K562 (cell line): Measurements from ENCODE around the gene WDR13. TPM values are rescaled to one million over a fixed set of nuclear protein-coding genes. Genes with fewer than 3 reads are reported as not detected.
A peak's percentile ranks its signal among the peaks of the same experiment; 100 is the strongest.

Experiments
- ATAC-seq: fragments of 200-7000 bp; cut with Tn5 transposase; 3 replicates; pipeline ENCODE4 v1.9.1; 2020; ENCODE audit warnings: moderate library complexity
- BruUV-seq: library from RNA; stranded (reverse); fragments of 400-500 nt; replicated peaks from 2 replicates; lab custom pipeline; 2021; lab: Mats Ljungman, UMichigan
- CTCF ChIA-PET: fragments of 300-600 bp; formaldehyde crosslinking; extraction: SDS; loops from one replicate; lab custom pipeline; 2021; ENCODE audit warnings: low intra/inter-chr PET ratio; lab: Yijun Ruan, JAX
- POLR2A ChIA-PET: fragments of 300-600, 350-650 bp; sonication (Branson Sonifier 250); formaldehyde crosslinking; extraction: SDS; loops from one replicate; lab custom pipeline; 2021; ENCODE audit warnings: antibody characterized with exemption, inconsistent platforms; lab: Yijun Ruan, JAX
- DNase-seq, 4 experiments: peaks; one replicate each; pipeline versions ENCODE4 v3.0.0 to v3.0.0-alpha.2; 2011 to 2018; ENCODE audit warnings: low spot score in 3 of 4, mixed read lengths in 3 of 4; ENCODE audit errors: extremely low read depth in 1 of 4
- FAIRE-seq: peaks from 2 replicates; lab custom pipeline; 2011; peaks lifted over from hg19 to GRCh38; lab: Jason Lieb, UNC
- H2AFZ ChIP-seq: 2 replicates; pipeline ENCODE4 v1.6.0; 2011; ENCODE audit warnings: low read depth, low read length, control low read depth, inconsistent platforms
- H3K27ac ChIP-seq: fragments of 200-600 bp; 3 replicates; pipeline ENCODE4 v1.8.0; 2011; ENCODE audit warnings: low read depth, mild to moderate bottlenecking, control low read depth, inconsistent platforms, low read length, moderate library complexity, mixed read lengths; ENCODE audit errors: extremely low read depth
- H3K27me3 ChIP-seq, 2 experiments: fragments of 300-600 bp in 1 of 2; 2 replicates in 1 of 2; 3 replicates in 1 of 2; pipeline versions ENCODE4 v1.6.0 to v1.8.0; 2011; ENCODE audit warnings: inconsistent platforms in 2 of 2, low read length in 2 of 2, mild to moderate bottlenecking in 1 of 2, mixed read lengths in 1 of 2, moderate library complexity in 1 of 2; ENCODE audit not compliant: control insufficient read depth in 2 of 2, insufficient read depth in 2 of 2
- H3K36me3 ChIP-seq: fragments of 300-600 bp; 3 replicates; pipeline ENCODE4 v1.8.0; 2011; ENCODE audit warnings: mild to moderate bottlenecking, low read length, inconsistent platforms; ENCODE audit not compliant: control insufficient read depth, insufficient read depth
- H3K4me1 ChIP-seq, 2 experiments: fragments of 200-600 bp in 1 of 2; replicated peaks in 1 of 2; 2 replicates in 1 of 2; 3 replicates in 1 of 2; pipeline versions ENCODE4 v1.5.1 to v1.8.0; 2011; ENCODE audit warnings: inconsistent platforms in 2 of 2, low read length in 2 of 2, mild to moderate bottlenecking in 1 of 2, mixed read lengths in 1 of 2, moderate library complexity in 1 of 2; ENCODE audit not compliant: control insufficient read depth in 2 of 2, insufficient read depth in 2 of 2
- H3K4me2 ChIP-seq: 2 replicates; pipeline ENCODE4 v1.6.1; 2011; ENCODE audit warnings: low read length, control low read depth, inconsistent platforms, mixed read lengths; ENCODE audit not compliant: insufficient read depth
- H3K4me3 ChIP-seq: fragments of 200-600 bp; sonication (generic), shearing (Covaris generic); 2 replicates; pipeline ENCODE4 v1.5.1; 2016; ENCODE audit warnings: control low read depth, inconsistent platforms
- H3K79me2 ChIP-seq: fragments of 200-600 bp; 3 replicates; pipeline ENCODE4 v1.8.0; 2011; ENCODE audit warnings: low read length, inconsistent platforms; ENCODE audit not compliant: control insufficient read depth, insufficient read depth
- H3K9ac ChIP-seq, 2 experiments: 2 replicates each; pipeline versions ENCODE4 v1.6.0 to v1.6.1; 2011; ENCODE audit warnings: low read depth in 2 of 2, low read length in 2 of 2, control low read depth in 1 of 2, inconsistent platforms in 1 of 2, mild to moderate bottlenecking in 1 of 2, mixed read lengths in 1 of 2; ENCODE audit not compliant: insufficient read depth in 1 of 2
- H3K9me1 ChIP-seq: one replicate; pipeline ENCODE4 v1.6.0; 2011; ENCODE audit warnings: inconsistent platforms, mild to moderate bottlenecking, low read length, moderate library complexity; ENCODE audit not compliant: control insufficient read depth, insufficient read depth
- H3K9me3 ChIP-seq: replicated peaks from 2 replicates; pipeline ENCODE4 v1.5.1; 2011; ENCODE audit warnings: low read depth, low read length, inconsistent platforms; ENCODE audit not compliant: control insufficient read depth, insufficient read depth
- H4K20me1 ChIP-seq: replicated peaks from 2 replicates; pipeline ENCODE4 v1.6.1; 2011; ENCODE audit warnings: low read length, inconsistent platforms, mixed read lengths; ENCODE audit not compliant: control insufficient read depth, insufficient read depth
- BHLHE40 ChIP-seq: IDR thresholded peaks from 2 replicates; pipeline ENCODE4 v1.6.1; 2011; ENCODE audit warnings: low read length, improper control_type of control experiment
- CAMTA2 ChIP-seq: fragments of 250-450 bp; sonication (Bioruptor Pico); conservative IDR thresholded peaks from 2 replicates; pipeline ENCODE4 v1.5.1; 2022
- FOXP1 ChIP-seq: sonication (generic); formaldehyde crosslinking; IDR thresholded peaks from 2 replicates; pipeline ENCODE4 v1.8.0; 2022; ENCODE audit warnings: mild to moderate bottlenecking, missing genetic modification reagents
- HDAC6 ChIP-seq: IDR thresholded peaks from 2 replicates; pipeline ENCODE4 v1.6.1; 2012; ENCODE audit warnings: low read depth, mild to moderate bottlenecking, control low read depth, inconsistent platforms, low read length, moderate library complexity
- HEY1 ChIP-seq: fragments of 250-450 bp; sonication (Bioruptor Pico); IDR thresholded peaks from 2 replicates; pipeline ENCODE4 v1.5.0; 2020; ENCODE audit warnings: mild to moderate bottlenecking, moderate library complexity, borderline replicate concordance
- MED1 ChIP-seq: sonication (generic); formaldehyde crosslinking; IDR thresholded peaks from 2 replicates; pipeline ENCODE4 v1.8.1; 2023; ENCODE audit warnings: missing genetic modification reagents, borderline replicate concordance
- RBFOX2 ChIP-seq: fragments of 200-400 bp; formaldehyde crosslinking; IDR thresholded peaks from 2 replicates; pipeline ENCODE4 v1.6.1; 2017; ENCODE audit warnings: low read depth, mild to moderate bottlenecking, low read length, moderate library complexity
- SMARCC2 ChIP-seq: fragments of 450-650 bp; IDR thresholded peaks from 2 replicates; pipeline ENCODE4 v1.6.1; 2017; ENCODE audit warnings: antibody characterized with exemption, moderate library complexity, mild to moderate bottlenecking, low read depth
- SP1 ChIP-seq: sonication (generic); formaldehyde crosslinking; IDR thresholded peaks from 2 replicates; pipeline ENCODE4 v1.8.1; 2022; ENCODE audit warnings: mild to moderate bottlenecking, missing genetic modification reagents
- SUPT5H ChIP-seq: fragments of 450-650 bp; IDR thresholded peaks from 2 replicates; pipeline ENCODE4 v1.6.1; 2016
- THRA ChIP-seq: fragments of 450-650 bp; IDR thresholded peaks from 2 replicates; pipeline ENCODE4 v1.6.1; 2017; ENCODE audit warnings: mild to moderate bottlenecking, moderate library complexity
- THRAP3 ChIP-seq: fragments of 450-650 bp; IDR thresholded peaks from 2 replicates; pipeline ENCODE4 v1.6.1; 2016; ENCODE audit warnings: mild to moderate bottlenecking, inconsistent platforms, borderline replicate concordance
- ZNF165 ChIP-seq: fragments of 250-450 bp; sonication (Bioruptor Pico); IDR thresholded peaks from 2 replicates; pipeline ENCODE4 v1.4.0; 2020; ENCODE audit warnings: borderline replicate concordance
- ZNF41 ChIP-seq: fragments of 250-450 bp; sonication (Bioruptor Pico); conservative IDR thresholded peaks from 2 replicates; pipeline ENCODE4 v1.4.0; 2020; ENCODE audit warnings: mild to moderate bottlenecking
- ZNF592 ChIP-seq: fragments of 450-650 bp; IDR thresholded peaks from 2 replicates; pipeline ENCODE4 v1.6.1; 2017; ENCODE audit warnings: antibody characterized with exemption, mild to moderate bottlenecking
- ZNF655 ChIP-seq: fragments of 250-450 bp; sonication (Bioruptor Pico); IDR thresholded peaks from 2 replicates; pipeline ENCODE4 v1.5.0; 2021
- ZNF75A ChIP-seq: fragments of 450-650 bp; formaldehyde crosslinking; IDR thresholded peaks from 2 replicates; pipeline ENCODE4 v1.4.0; 2020; ENCODE audit warnings: mild to moderate bottlenecking
- WGBS: fragments of 100-300 bp; shearing (Covaris generic); methylation state at CpG from one replicate; pipeline ENCODE4 v1.1.6; 2016; ENCODE audit warnings: low coverage, mixed read lengths; ENCODE audit not compliant: insufficient coverage; ENCODE audit errors: missing lambda C conversion rate; 5-methylcytosine and 5-hydroxymethylcytosine counted together
- in situ Hi-C: fragments of 300-500 bp; cut with MboI; formaldehyde crosslinking; loops from 4 replicates; pipeline ENCODE4 v1.15.0; 2018; ENCODE audit warnings: inconsistent platforms, mixed read lengths
- intact Hi-C: fragments of 100-400 bp; cut with micrococcal nuclease; formaldehyde crosslinking; loops from 2 replicates; pipeline ENCODE4 v1.14.2; 2022
- polyA plus RNA-seq, 8 experiments: library from polyadenylated mRNA; depleted of rRNA in 4 of 8; stranded (reverse) in 5 of 8; unstranded in 3 of 8; fragments of >200 nt; fragmentation: Nextera tagmentation in 2 of 8; fragmentation: Illumina TruSeq in 1 of 8; extraction: Ambion mirVana in 2 of 8; extraction: Trizol in 1 of 8; gene quantifications; 2 replicates each; pipeline versions ENCODE4 v1.2.1 to v1.2.3, GENCODE V29; 2011 to 2014; ENCODE audit warnings: inconsistent platforms in 1 of 8, missing spikeins in 1 of 8
- total RNA-seq, 7 experiments: library from RNA; depleted of rRNA in 6 of 7; stranded (reverse); fragments of >200 nt in 6 of 7; fragmentation: Illumina TruSeq in 2 of 7; extraction: Trizol in 2 of 7; gene quantifications; 2 replicates each; pipeline versions ENCODE4 v1.2.1 to v1.2.3, GENCODE V29; 2011 to 2021; ENCODE audit warnings: low replicate concordance in 1 of 7

The WDR13 gene
- total and polyA plus RNA-seq, 9 of the 15 experiments (the other 6 are each of a cell fraction or from before 2014, with no cell fraction given), result 7.4 to 70.5 (median 31.4) TPM

DNA sequence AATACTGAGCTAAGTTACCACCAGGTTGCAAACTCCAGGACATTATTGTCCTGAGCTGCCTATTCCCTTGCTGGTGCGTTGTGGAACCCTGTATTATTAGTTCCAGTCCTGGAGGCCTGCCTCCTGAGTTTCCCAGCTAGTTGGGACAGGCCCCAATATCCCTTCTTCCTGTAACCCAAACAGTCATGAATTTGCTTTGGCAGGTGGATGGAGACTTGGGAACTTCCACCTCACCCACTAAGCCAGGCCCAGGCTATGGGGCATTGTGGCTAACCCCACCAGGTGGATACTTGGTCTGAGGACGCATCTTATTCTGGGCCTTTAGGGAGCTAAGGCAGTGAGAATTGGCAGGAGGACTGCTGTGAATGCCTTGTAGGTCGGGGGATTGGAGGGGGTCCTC, 18.0 kb upstream of the WDR13 start:
- peaks cover 34% of the 10 kb centered on the region for H3K79me2 ChIP-seq
- DNase-seq (no peak), ATAC-seq (peak; percentile 29), FAIRE-seq (no peak)
- no peak overlapping the region for H3K9ac ChIP-seq
- CTCF ChIA-PET, result no interaction called here
- no peak overlapping the region for H3K4me3 ChIP-seq
- H3K27me3 ChIP-seq, result no peaks in the 10 kb centered on the region
- WGBS, result 81% methylated on average over 3 of the region's 3 CpGs
- H3K27ac ChIP-seq, result no peak overlapping the region
- intact Hi-C loops, result loop anchor here (10.0 kb wide), 1 partner anchor 54 kb away; the partner anchor contains the start of gene EBP
- POLR2A ChIA-PET, result interaction anchor here (0.5 to 1.8 kb wide), 6 partner anchors 11 to 1460 kb away, joined by 3 to 8 read pairs (median 3); no protein-coding TSS in a partner anchor
- peaks cover 10 to 14% of the 10 kb centered on the region in 2 experiments; a peak in 4 of 5 replicates for H3K4me1 ChIP-seq
- H3K9me1 ChIP-seq, result peaks cover 10% of the 10 kb centered on the region
- H3K9me3 ChIP-seq, result no peaks in the 10 kb centered on the region
- in situ Hi-C loops, result no loop called here
- H3K36me3 ChIP-seq, result peaks cover 47% of the 10 kb centered on the region
- no TSS peak for BruUV-seq
- no peak overlapping the region for H2AFZ ChIP-seq
- no peak overlapping the region for H3K4me2 ChIP-seq
- H4K20me1 ChIP-seq, result peaks cover 15% of the 10 kb centered on the region; the same call in 1 of the 2 replicates
- TF ChIP-seq ZNF165 (CRISPR knock-in tag), result no peak
- TF ChIP-seq HEY1, result no peak
- no peak for TF ChIP-seq BHLHE40
- TF ChIP-seq RBFOX2, result peak; percentile 44; the same call in 1 of the 2 replicates
- no peak for TF ChIP-seq SP1 (CRISPR knock-in tag)
- no peak for TF ChIP-seq FOXP1 (CRISPR knock-in tag)
- TF ChIP-seq ZNF75A (CRISPR knock-in tag), result no peak
- TF ChIP-seq ZNF655 (CRISPR knock-in tag), result no peak
- TF ChIP-seq THRA, result no peak
- no peak for TF ChIP-seq ZNF41
- no peak for TF ChIP-seq THRAP3
- TF ChIP-seq ZNF592, result no peak
- TF ChIP-seq SMARCC2, result no peak
- no peak for TF ChIP-seq CAMTA2 (CRISPR knock-in tag)
- TF ChIP-seq MED1 (CRISPR knock-in tag), result no peak
- no peak for TF ChIP-seq HDAC6
- 0 out of 2 replicates have a peak, but pooled peaks have one; percentile 8 for TF ChIP-seq SUPT5H
